K562 (cell line): ENCODE results near the gene VDR. TPM values are rescaled to one million over a fixed set of nuclear protein-coding genes. Genes with fewer than 3 reads are reported as not detected.

ENCODE experiments used
- ARID3A ChIP-seq: IDR thresholded peaks from 2 replicates; pipeline ENCODE4 v1.6.1; 2012; ENCODE audit warnings: low read depth, low read length, improper control_type of control experiment, borderline replicate concordance
- CTCFL ChIP-seq: IDR thresholded peaks from 2 replicates; pipeline ENCODE4 v1.6.1; 2011; ENCODE audit warnings: borderline replicate concordance, low read depth, mild to moderate bottlenecking, moderate library complexity, low read length; ENCODE audit not compliant: insufficient read depth, poor library complexity, severe bottlenecking
- FOXK1 ChIP-seq: sonication (generic); formaldehyde crosslinking; IDR thresholded peaks from 2 replicates; pipeline ENCODE4 v1.8.0; 2022; ENCODE audit warnings: missing genetic modification reagents, mild to moderate bottlenecking, borderline replicate concordance
- HNRNPK ChIP-seq: fragments of 200-400 bp; formaldehyde crosslinking; IDR thresholded peaks from one replicate; pipeline ENCODE4 v1.6.1; 2018; ENCODE audit warnings: mild to moderate bottlenecking, low read depth, low read length; ENCODE audit not compliant: poor library complexity, severe bottlenecking
- MTA1 ChIP-seq: fragments of 450-650 bp; IDR thresholded peaks from 2 replicates; pipeline ENCODE4 v1.6.1; 2017; ENCODE audit warnings: borderline replicate concordance
- NFATC3 ChIP-seq: fragments of 450-650 bp; IDR thresholded peaks from 2 replicates; pipeline ENCODE4 v1.6.1; 2017; ENCODE audit warnings: mild to moderate bottlenecking
- NRF1 ChIP-seq, 2 experiments: fragments of 450-650 bp; IDR thresholded peaks in 1 of 2; conservative IDR thresholded peaks in 1 of 2; 2 replicates each; pipeline ENCODE4 v1.6.1; 2014; ENCODE audit warnings: mild to moderate bottlenecking in 2 of 2
- SMARCA4 ChIP-seq: fragments of 450-650 bp; IDR thresholded peaks from 2 replicates; pipeline ENCODE4 v1.6.1; 2016
- ZNF124 ChIP-seq: sonication (generic); formaldehyde crosslinking; IDR thresholded peaks from 2 replicates; pipeline ENCODE4 v1.8.1; 2022; ENCODE audit warnings: missing genetic modification reagents
- ZNF586 ChIP-seq: fragments of 450-650 bp; formaldehyde crosslinking; conservative IDR thresholded peaks from 2 replicates; pipeline ENCODE4 v1.4.0; 2020; ENCODE audit warnings: mild to moderate bottlenecking, moderate library complexity
- ZNF655 ChIP-seq: fragments of 250-450 bp; sonication (Bioruptor Pico); IDR thresholded peaks from 2 replicates; pipeline ENCODE4 v1.5.0; 2021
- ZNF79 ChIP-seq: fragments of 250-450 bp; sonication (Bioruptor Pico); IDR thresholded peaks from 2 replicates; pipeline ENCODE4 v1.4.0; 2020; ENCODE audit warnings: low read depth, mild to moderate bottlenecking, moderate library complexity
- polyA plus RNA-seq, 8 experiments: library from polyadenylated mRNA; depleted of rRNA in 4 of 8; stranded (reverse) in 5 of 8; unstranded in 3 of 8; fragments of >200 nt; fragmentation: Nextera tagmentation in 2 of 8; fragmentation: Illumina TruSeq in 1 of 8; extraction: Ambion mirVana in 2 of 8; extraction: Trizol in 1 of 8; gene quantifications; 2 replicates each; pipeline versions ENCODE4 v1.2.1 to v1.2.3, GENCODE V29; 2011 to 2014; ENCODE audit warnings: inconsistent platforms in 1 of 8, missing spikeins in 1 of 8
- total RNA-seq, 7 experiments: library from RNA; depleted of rRNA in 6 of 7; stranded (reverse); fragments of >200 nt in 6 of 7; fragmentation: Illumina TruSeq in 2 of 7; extraction: Trizol in 2 of 7; gene quantifications; 2 replicates each; pipeline versions ENCODE4 v1.2.1 to v1.2.3, GENCODE V29; 2011 to 2021; ENCODE audit warnings: low replicate concordance in 1 of 7
- TF ChIP-seq, protein P1 (sequence below): fragments of 450-650 bp; IDR thresholded peaks from 2 replicates; pipeline ENCODE4 v1.6.1; 2016; ENCODE audit warnings: low read depth

Gene VDR
- total and polyA plus RNA-seq, 9 of the 15 experiments (the other 6 are each of a cell fraction or from before 2014, with no cell fraction given) = 0.61 to 4.8 (median 2.0) TPM

- TF ChIP-seq, protein P1, sequence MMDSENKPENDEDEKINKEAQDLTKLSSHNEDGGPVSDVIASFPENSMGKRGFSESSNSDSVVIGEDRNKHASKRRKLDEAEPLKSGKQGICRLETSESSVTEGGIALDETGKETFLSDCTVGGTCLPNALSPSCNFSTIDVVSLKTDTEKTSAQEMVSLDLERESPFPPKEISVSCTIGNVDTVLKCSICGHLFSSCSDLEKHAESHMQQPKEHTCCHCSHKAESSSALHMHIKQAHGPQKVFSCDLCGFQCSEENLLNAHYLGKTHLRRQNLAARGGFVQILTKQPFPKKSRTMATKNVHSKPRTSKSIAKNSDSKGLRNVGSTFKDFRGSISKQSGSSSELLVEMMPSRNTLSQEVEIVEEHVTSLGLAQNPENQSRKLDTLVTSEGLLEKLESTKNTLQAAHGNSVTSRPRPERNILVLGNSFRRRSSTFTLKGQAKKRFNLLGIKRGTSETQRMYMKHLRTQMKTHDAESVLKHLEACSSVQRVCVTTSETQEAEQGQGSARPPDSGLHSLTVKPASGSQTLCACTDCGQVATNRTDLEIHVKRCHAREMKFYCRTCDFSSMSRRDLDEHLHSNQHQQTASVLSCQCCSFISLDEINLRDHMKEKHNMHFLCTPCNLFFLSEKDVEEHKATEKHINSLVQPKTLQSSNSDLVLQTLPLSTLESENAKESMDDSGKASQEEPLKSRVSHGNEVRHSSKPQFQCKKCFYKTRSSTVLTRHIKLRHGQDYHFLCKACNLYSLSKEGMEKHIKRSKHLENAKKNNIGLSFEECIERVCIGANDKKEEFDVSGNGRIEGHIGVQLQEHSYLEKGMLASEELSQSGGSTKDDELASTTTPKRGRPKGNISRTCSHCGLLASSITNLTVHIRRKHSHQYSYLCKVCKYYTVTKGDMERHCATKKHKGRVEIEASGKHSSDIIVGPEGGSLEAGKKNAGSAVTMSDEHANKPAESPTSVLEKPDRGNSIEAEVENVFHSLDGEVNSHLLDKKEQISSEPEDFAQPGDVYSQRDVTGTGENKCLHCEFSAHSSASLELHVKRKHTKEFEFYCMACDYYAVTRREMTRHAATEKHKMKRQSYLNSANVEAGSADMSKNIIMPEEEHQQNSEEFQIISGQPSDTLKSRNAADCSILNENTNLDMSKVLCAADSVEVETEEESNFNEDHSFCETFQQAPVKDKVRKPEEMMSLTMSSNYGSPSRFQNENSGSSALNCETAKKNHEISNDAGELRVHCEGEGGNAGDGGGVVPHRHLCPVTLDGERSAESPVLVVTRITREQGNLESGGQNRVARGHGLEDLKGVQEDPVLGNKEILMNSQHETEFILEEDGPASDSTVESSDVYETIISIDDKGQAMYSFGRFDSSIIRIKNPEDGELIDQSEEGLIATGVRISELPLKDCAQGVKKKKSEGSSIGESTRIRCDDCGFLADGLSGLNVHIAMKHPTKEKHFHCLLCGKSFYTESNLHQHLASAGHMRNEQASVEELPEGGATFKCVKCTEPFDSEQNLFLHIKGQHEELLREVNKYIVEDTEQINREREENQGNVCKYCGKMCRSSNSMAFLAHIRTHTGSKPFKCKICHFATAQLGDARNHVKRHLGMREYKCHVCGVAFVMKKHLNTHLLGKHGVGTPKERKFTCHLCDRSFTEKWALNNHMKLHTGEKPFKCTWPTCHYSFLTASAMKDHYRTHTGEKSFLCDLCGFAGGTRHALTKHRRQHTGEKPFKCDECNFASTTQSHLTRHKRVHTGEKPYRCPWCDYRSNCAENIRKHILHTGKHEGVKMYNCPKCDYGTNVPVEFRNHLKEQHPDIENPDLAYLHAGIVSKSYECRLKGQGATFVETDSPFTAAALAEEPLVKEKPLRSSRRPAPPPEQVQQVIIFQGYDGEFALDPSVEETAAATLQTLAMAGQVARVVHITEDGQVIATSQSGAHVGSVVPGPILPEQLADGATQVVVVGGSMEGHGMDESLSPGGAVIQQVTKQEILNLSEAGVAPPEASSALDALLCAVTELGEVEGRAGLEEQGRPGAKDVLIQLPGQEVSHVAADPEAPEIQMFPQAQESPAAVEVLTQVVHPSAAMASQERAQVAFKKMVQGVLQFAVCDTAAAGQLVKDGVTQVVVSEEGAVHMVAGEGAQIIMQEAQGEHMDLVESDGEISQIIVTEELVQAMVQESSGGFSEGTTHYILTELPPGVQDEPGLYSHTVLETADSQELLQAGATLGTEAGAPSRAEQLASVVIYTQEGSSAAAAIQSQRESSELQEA = no peak
- no peak for TF ChIP-seq MTA1
- no peak for TF ChIP-seq HNRNPK
- TF ChIP-seq SMARCA4 = no peak
- no peak for TF ChIP-seq NFATC3
- TF ChIP-seq ARID3A = no peak
- TF ChIP-seq FOXK1 (CRISPR knock-in tag) = peak; percentile 51; the same call in 1 of the 2 replicates
- TF ChIP-seq ZNF79 (CRISPR knock-in tag) = no peak
- peak in 1 of 2 experiments; percentile 9; a peak in 1 of 4 replicates for TF ChIP-seq NRF1 (conservative IDR thresholded peaks at IDR 0.05 in 1 of 2, IDR thresholded peaks at IDR 0.05 in 1 of 2)
- no peak for TF ChIP-seq ZNF124 (CRISPR knock-in tag)
- no peak for TF ChIP-seq ZNF655 (CRISPR knock-in tag)
- peak; percentile 82 for TF ChIP-seq CTCFL
- TF ChIP-seq ZNF586 (CRISPR knock-in tag) = no peak
Measured at GRCh38 chr12:47904713-47905709, at the start of gene VDR (continued).
